NCI-H128 (cell line): Measurements from ENCODE around the gene CNPY1.
A peak's percentile ranks its signal among the peaks of the same experiment; 100 is the strongest.
"Not testable (repeated sequence)": the region's sequence is repeated elsewhere in the genome, so short reads cannot be mapped to it uniquely, and the experiment has no call there.

Experiments
- DNase-seq: peaks from one replicate; lab custom pipeline; 2025; ENCODE audit not compliant: unreplicated experiment; lab: John Stamatoyannopoulos, UW

Gene CNPY1

DNA sequence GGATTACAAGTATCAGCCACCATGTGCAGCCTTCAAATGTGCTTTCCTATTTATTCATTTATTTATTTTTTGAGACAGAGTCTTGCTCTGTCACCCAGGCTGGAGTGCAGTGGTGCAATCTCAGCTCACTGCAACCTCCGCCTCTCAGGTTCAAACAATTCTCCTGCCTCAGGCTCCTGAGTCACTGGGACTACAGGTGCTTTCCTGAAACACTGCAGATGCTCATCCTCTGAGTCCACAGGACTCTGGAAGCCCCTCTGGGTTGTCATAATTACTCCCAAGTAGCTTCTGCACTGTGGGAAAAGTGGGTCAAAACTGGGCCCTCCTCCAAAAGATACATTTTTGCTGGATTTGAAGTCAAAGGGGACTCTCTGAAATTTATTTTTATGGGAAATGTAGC is at the start of gene CNPY1:
Gene CNPY1 (minus strand): TSS at position 111 of the 400 bp plus-strand sequence. CDS start 630 bp downstream, outside the sequence.
- DNase-seq, result not testable (repeated sequence)

DNA sequence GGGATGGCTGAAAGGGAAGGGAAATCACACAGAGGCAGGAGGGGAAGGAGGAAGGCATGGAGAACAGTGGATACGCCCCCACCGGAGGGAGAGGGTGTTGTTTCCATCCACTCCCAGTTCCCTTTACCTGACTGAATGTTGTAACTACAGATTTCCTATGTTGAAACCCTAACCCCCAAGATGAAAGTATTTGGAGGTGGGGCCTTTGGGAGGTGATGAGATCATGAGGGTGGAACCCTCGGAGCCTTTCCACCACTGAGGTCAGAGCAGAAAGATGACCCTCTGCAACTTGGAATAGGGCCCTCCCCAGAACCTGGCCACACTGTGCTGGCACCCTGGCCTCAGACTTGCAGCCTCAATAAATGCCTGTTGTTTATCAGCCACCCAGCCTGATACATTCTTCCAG is 48.6 kb upstream of the CNPY1 start:
- DNase-seq, result no peak

DNA sequence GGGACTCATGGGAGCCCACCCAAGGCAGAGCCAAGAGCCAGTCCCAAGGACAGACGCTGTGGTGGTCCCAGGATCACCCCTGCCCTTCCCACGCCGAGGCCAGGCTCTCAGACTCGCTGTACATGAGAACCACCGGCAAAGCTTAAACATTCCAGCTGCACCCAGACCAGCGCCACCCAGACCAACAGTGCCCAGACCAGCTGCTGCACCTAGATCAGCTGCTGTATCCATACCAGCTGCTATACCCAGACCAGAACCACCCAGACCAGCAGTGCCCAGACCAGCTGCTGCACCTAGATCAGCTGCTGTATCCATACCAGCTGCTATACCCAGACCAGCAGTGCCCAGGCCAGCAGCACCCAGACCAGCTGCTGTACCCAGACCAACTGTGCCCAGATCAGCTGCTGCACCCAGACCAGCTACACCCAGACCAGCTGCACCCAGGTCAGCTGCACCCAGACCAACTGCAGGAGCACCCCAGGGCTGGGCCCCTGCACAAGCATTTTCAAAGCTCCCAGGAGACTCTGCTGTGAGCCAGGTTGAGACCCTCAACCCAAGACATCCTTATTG is 47.9 kb upstream of the CNPY1 start:
- DNase-seq, result no peak

DNA sequence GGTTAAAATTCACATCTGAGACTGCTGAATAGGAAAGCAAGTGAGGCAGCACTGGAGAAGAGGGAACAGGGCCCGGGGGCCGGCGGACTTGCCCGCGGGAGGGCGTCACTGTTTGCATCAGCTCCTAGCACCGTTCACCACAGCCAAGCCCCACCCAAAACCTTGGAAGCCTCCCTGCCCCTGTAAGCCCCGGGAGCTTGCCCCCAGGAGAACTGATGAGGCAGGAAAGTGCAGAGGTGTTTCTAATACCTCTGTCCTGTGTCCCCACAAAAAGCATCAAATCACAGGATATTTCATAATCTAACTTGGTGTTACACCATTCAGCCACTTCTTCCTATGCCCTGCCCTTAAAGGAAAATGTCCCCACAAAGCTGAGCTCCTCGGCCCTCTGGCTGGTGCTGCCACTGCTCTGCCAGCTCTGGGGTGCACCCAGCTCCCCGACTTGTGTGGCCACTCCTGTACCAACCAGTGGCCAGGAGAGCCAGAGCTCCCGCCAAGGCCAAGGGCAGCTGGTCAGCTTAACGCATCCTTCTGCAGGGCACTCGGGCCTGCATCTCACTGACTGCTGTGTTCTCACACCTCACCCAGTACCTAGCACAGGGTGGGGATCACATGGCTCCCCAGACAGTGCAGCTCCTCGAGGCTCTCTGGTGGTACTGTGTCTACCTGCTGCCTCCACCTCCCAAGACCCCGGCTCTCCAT is 47.3 kb upstream of the CNPY1 start:
- no peak for DNase-seq

DNA sequence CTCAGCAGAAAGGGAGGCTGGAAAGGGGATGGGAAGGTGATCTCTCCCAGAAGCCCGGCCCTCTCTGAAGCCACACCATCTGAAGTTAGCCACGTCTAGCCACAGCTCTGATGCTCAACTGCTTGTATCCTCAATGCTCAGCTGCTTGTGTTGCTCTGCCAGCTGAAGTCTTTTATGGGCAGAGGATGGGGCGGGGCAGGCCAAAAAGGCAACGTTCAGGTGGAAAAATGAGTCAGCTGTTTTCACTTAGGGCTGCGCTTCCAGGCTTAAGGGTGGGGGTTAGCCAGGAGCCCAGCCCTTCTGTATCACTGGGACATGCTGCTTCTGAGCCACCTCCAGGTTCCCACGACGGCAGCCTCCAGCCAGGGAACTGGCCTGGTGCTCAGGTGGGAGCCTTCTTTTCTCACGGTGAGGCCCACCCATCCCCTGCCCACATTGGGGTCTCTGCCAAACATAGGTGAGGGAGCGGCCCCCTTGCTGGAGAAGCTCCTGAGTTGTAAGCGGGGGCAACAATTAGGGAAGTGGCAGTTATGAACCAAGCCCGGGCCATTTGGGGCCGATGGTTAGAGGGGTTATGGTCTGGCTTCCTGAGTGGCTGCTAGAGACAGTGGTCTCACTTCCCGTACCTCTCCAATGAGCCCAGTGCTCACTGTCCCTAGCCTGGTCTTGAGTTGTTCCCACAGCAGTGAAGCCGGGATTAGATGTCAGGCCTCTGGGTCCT is 44.9 kb upstream of the CNPY1 start:
- no peak for DNase-seq

DNA sequence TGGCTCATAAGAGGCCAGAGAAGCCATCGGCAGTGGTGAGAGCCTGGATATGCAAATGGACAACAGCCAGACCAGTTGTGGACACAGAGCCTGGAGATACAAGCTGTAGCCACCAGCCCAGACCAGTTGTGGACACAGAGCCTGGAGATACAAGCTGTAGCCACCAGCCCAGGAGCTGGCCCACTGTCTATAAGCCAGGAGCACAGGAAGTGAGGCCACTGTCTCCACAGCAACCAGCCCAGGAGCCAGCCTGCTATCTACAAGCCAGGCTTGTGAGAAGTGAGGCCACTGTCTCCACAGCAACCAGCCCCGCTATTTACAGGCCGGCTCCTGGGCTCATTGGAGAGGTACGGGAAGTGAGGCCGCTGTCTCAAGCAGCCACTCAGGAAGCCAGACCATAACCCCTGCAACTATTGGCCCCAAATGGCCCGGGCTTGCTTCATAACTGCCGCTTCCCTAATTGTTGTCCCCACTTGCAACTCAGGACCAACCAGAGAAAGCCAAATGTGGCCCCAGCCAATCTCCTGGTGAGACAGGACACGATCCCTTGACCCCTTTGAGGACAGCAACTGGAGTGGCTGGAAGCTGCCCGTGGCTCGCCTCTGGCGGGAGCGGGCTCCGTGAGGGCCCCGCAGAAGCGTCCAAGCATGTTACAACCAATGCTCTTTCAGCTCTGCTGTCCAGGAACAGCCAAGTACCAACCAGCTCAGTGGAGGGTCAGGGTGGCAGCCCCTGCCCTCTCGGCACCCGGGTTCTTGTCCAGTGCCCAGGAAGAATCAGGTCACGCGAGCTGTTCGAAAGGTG is 44.1 kb upstream of the CNPY1 start:
- peak; percentile 59 for DNase-seq

DNA sequence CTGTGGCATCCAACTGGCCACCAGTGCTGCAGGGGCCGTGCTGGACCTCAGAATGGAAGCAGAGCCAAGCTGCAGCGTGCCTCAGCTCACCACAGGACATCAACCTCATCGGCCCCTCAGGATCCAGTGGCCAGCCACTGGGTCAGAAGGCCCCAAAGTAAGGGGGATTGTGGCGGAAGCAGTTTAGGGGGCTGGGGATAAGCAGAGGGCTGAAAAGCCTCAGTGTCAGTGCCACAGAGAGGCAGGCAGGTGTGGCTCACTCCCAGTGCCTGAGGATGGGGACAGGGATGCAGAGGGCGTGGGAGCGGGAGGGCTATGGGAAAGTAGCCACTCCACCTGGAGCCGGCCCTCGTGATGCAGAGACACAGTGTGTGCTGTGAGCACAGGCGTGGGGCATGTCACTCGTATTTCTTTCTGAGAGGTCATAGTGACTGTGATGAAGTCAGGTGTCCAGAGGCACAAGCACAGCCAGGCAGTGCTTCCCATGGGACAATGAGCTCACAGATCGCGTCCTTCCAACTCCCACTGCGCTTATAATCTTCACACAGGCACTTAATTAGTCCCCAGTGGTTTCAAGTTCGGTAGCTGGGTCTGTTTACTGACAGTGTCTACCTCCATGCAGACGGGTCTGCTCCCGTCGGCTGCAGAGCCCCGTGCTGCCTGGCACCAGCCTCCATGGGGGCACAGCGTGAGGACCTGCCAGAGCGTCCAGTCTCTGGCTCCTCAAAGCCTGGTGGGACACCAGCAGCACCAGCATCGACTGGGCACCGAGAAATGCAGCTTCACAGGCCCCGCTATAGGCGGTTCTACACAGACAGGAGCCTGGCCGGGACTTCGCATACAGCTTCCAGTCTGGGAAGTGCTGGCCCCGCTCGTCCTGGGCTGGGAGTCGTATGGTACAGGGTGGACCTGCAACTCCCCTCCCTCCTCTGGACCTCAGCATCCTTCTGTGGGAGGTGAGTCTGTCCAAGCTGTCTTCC is 42.9 kb upstream of the CNPY1 start:
- no peak for DNase-seq

DNA sequence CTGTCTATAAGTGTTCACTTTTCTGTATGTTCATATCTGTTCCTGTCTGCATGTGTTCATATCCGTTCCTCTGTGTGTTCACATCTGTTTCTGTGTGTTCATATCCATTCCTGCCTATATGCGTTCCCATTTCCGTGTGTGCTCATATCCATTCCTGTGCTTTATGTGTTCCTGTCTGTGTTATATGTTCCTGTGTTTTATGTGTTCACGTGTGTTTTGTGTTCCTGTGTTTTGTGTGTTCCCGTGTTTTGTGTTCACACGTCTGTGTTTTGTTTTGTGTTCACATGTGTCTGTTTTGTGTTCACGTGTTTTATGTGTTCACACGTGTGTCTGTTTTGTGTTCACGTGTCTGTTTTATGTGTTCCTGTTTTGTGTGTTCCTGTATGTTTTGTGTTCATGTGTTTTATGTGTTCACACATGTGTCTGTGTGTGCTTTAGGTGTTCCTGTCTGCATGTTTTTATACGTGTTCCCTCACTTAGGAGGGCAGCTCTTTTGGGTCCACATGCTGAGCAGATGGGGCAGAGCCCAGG is 42.2 kb upstream of the CNPY1 start:
- no peak for DNase-seq

DNA sequence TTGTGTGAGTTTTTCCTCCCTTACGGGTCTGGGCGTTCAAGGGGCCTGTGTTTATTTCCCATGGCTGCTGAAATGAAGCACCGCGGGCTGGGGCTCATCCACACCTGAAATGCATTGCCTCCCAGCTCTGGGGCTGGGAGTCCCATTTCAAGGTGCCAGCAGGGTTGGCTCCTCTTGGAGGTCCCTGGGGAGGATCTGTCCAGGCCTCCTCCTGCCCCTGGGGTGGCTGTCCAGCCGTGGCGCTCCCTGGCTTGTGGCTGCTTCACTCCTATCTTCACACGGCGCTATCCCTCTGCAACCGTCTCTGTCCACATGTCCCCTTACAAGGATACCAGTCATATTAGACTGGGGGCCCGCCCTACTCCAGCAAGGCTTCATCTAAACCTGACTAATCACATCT is 41.1 kb upstream of the CNPY1 start:
- DNase-seq, result no peak

DNA sequence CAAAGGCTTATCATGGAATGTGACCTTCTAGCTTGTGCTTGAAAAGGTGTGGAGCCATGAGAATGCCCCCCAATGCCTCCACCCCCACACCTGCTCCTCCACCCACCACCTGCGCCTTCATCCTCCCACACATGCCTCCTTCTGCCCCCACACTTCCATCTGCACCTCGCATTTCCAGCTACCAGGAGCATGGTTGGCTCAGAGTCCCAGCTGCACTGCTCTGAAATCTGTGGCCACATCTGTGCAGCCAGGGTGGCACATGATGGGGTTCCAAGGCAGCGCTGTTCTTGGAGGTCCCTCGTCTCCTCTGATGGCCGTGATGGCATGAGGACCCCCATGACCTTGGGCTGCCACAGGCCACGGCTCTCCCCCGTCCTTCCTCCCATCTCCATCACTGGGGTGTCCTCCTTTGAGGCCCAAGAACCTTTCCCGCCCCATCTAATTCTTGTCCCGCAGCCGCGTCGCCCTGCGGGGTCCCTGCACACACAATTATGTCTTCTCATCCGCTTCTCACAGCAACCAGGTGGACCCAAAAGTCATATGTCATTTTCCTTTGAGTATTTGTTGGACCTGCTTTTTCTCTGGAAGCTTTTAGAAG is 40.6 kb upstream of the CNPY1 start:
- DNase-seq, result no peak

DNA sequence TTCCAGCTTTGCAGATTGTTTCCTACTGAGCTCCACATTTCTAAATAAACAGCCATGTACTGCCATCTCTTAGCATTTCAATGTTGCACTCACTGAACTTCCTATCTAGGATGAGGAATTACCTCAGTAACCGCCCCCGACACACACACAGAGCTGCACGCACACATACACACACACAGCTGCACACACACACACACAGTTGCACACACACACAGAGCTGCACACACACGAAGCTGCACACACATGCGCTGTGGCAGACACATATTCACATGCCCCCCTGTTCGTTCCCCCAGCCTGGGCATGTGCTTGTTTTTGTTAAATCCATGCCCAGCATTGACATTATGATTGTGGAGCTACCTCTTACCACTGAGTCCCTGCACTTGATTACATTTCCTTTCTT is 39.6 kb upstream of the CNPY1 start:
- DNase-seq, result no peak

DNA sequence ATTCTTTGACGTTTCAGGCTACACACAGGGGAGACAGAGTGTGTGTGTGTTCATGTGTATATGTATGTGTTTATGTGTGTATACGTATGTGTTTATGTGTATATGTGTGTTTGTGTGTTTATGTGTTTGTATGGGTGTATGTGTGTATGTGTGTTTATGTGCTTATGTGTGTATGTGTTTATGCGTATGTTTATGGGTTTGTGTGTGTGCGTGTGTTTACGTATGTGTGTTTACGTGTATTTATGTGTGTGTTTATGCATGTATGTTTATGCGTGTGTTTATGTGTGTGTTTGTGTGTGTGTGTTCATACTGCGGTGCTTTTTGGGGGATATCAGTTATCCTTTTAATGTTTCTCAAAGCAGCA is 39.2 kb upstream of the CNPY1 start:
- DNase-seq, result no peak

DNA sequence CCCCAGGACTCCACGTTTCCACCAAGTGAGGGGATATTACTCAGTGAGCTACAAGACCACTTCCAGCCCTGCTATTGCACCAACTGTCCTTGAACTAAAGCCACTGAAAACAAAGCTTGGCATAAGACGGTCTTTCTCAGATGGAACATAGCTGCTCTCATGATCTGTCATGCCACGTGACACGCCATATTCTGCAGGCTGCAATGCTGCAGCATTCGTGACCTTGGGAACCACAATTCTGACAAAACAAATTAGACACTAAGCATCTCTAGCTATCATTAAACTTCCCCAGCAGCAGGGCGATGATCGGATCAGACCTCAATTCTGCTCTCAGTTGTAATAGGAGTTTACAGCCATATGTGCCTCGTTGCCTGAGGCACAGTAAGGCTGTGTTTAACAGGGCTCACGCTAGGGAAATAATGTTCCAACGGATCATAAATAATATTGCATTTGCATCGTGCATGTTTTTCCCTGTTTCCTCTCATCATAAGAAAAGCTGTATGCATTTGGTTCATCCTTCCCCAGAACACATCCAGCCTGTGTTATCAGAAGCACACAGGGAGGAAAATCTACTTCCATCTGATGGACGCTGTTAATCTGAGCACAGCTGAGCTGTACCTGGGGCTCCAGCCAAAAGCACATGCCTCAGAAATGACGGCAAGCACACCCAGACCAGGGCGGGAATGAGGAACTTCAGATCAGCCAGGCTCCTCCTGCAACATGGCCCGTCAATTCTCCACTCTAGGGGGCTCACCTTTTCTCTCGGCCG is 38.6 kb upstream of the CNPY1 start:
- no peak for DNase-seq

DNA sequence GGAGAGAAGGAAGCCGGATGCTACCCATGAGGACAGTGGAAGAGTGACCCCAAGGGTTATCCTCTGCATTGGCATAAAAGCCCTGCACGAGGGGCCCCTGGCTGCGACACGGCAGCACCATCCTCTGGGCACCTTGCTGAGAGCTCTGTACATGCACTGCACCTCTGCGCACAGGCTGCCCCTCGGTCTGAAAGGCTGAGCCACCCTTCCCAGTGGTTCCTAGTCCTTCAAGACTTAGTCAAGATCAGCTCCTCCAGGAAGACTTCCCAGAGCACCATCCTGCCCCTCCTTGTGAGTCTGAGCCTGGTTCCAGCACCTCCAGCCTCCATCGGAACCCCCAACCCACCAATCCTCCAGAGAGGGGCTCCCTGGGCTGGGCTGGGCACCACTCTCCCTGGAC is 37.9 kb upstream of the CNPY1 start:
- DNase-seq, result no peak

DNA sequence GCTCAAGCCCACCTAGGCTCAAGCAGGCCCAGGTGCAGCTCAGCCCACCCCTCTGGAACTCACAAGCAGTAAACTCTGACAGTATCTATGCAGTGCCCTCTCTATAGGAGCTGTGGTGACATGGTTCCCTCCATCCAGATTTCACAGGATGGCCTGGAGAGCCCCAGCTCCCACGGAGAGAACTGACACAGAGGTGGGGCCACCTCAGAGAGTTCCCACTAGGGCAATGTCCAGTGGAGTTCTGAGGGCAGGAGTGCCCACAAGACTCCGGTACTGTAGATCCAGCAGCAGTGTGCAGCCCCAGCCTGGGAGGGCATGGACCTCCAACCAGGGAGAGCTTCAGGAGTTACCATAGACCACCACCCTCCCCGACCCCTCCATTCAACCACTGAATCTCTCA is 37.3 kb upstream of the CNPY1 start:
- no peak for DNase-seq

DNA sequence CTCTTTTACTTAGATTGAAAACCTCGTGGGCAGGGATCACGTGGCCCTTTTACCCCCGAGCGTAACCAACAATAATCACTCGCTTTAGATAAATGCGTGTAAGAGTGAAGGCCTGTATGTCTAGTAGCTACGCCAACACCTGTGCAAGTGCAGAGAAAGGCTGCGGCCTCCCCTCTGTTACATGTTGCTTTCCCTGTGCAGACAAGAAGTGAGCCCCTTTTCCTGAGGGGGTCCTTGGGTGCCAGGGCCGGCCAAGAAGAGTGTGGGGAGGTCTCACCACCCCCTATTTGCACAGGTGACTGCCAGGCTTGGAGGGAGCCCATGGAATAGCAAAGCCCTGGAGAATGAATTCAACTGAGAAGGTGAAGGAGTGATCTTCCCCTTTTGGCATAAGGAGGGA is 35.6 kb upstream of the CNPY1 start:
- DNase-seq, result no peak

DNA sequence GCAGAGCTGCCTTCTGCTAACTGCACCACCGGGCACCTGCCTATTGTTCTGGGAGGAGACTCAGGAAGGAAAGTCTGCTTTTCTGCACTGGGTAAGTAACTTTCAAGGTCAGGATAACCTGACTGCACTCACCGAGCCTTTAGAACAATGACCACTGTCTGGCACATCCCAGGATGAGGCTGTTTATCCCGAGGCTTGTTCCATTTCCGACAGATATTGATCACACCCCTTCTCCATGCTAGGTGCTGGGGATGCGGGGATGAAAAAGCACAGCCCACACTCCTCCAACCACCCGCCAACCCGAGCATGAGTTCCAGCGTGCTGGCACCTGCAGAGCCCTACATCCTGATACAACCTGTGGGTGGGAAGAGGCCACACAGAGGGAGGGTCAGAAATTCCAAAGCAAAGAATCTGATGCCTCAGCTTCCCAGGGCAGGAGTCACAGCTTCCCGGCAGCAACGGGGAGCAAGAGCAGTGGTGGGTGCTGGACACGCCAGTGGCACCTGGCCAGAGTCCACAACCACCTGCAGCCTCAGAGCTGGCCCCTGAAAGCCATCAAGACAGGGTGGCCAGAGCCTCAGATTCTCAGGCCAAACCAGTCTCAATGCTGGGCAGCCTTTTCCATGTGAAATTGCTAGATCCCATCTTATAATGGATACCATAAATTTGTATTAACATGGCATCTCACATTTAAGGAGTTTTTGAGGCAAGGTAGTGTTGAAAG is 34.9 kb upstream of the CNPY1 start:
- DNase-seq, result no peak

DNA sequence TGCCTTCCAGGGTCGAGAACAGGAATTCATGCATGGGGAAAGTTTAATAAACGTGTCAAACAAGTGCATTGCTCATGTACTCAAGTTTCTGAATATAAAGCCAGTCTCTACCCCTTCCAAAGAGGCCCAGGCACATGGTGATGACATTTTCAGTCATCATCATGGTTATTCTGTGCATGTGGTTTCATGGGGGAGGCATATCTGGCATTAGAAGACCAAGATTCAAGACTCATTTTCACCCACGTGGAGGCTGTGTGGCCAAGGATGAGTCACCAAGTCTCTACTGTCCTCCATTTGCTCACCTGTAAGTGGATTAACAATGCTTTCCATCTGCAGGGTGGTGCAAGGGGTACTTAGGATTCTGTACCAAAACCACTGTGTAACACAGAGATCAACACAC is 34.0 kb upstream of the CNPY1 start:
- DNase-seq, result no peak
